NCI-H460 (cell line): Measurements from ENCODE around the gene VSX2. TPM values are rescaled to one million over a fixed set of nuclear protein-coding genes. Genes with fewer than 3 reads are reported as not detected.
"Not testable (repeated sequence)": the region's sequence is repeated elsewhere in the genome, so short reads cannot be mapped to it uniquely, and the experiment has no call there.

Experiments
- DNase-seq: peaks from one replicate; pipeline ENCODE4 v3.0.0-alpha.2; 2016; ENCODE audit warnings: low read depth; ENCODE audit errors: extremely low read depth
- total RNA-seq: library from RNA; depleted of rRNA; stranded (reverse); fragments of >200 nt; shearing (Covaris generic); gene quantifications from 2 replicates; pipeline ENCODE4 v1.2.3, GENCODE V29; 2014

Gene VSX2
- total RNA-seq, 1 experiment from 2014 or later, result not detected

GRCh38 chr14:74257941-74258763 lies 18.9 kb downstream of the VSX2 start:
- no peak for DNase-seq

DNA sequence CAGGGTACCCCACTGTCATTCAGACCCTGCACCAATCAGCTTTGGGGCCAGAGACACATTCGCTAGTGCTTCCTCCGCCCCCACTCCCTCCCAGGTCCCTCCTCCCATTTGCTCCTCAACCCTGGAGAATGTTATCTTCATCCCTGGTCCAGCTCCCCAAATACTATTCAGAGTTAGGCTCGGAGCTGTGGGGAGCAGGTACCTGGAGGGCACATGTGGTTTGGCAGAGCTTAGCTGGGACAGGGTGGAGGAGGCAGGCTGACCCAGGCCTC lies 19.5 kb downstream of the VSX2 start:
- DNase-seq, result no peak

DNA sequence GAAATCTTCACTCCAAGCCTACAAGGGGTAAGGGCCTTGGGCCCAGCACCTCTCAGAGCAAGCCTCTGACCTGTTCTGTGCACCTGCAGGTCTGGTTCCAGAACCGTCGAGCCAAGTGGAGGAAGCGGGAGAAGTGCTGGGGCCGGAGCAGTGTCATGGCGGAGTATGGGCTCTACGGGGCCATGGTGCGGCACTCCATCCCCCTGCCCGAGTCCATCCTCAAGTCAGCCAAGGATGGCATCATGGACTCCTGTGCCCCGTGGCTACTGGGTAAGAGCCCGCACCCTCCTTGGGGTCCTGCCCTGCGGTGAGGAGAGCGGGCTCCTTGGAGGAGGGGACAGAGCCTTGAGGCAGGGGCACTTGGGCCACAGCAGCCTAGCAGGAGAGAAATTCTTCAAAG lies 20.3 kb downstream of the VSX2 start:
- no peak for DNase-seq

GRCh38 chr14:74260525-74261233 lies 21.4 kb downstream of the VSX2 start:
- no peak for DNase-seq

- DNase-seq, result no peak
Measured at GRCh38 chr14:74261288-74261687, 22.0 kb downstream of the VSX2 start.

GRCh38 chr14:74262076-74262475 lies 22.8 kb downstream of the VSX2 start:
- no peak for DNase-seq

- DNase-seq, result no peak
Measured at GRCh38 chr14:74263181-74263580, 23.9 kb downstream of the VSX2 start.

DNA sequence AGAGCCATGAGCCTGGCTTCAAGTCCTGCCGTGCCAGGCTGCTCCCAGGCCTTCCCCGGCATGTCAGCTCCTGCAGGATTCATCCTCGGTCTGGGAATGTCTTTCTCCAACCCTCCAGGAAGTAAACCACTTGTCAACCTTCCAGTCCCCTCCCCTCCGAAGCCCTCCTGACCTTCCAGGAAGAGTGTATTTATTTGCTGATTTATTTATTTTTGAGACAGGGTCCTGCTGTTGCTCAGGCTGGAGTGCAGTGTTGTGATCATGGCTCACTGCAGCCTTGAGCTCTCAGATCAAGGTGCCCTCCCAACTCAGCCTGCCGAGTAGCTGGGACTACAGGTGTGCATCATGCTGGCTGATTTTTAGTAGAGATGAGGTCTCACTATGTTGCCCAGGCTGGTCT lies 24.7 kb downstream of the VSX2 start:
- DNase-seq, result no peak

GRCh38 chr14:74265301-74265965 lies 26.2 kb downstream of the VSX2 start:
- no peak for DNase-seq

GRCh38 chr14:74267588-74267987 lies 28.3 kb downstream of the VSX2 start:
- DNase-seq, result no peak

- not testable (repeated sequence) for DNase-seq
Measured at GRCh38 chr14:74270382-74271177, 31.3 kb downstream of the VSX2 start.

GRCh38 chr14:74271365-74271764 lies 32.1 kb downstream of the VSX2 start:
- no peak for DNase-seq

DNA sequence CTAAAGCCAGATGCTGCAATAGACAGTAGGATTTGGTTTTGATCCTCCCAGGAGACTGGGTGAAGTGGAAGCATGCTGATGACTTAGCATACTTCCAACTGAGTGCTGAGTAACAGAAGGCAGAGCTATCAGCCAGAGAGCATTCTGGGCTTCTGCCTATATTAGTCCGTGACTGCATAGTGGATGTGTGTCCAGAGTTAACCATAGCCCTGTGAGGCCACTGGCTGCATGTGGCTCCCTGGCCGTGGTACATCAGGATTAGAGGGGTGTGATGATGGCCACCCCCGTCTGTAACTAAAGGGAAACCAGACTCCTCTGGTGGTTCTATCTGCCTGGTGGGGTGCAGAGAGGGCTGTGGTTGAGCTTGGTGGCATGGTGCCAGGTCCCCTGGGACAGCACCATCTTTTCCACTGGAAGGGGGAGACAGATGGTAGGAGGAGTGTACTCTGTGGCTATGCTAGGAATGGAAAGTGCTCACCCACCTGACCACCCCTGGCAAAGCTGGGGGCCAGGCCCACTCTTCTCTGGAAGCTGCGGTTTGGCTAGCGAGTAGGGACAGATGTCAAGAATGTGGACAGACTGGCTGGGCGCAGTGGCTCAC lies 36.1 kb downstream of the VSX2 start:
- DNase-seq, result no peak

- DNase-seq, result no peak
Measured at GRCh38 chr14:74278080-74278479, 38.8 kb downstream of the VSX2 start.

- no peak for DNase-seq
Measured at GRCh38 chr14:74281069-74281468, 41.8 kb downstream of the VSX2 start.

DNA sequence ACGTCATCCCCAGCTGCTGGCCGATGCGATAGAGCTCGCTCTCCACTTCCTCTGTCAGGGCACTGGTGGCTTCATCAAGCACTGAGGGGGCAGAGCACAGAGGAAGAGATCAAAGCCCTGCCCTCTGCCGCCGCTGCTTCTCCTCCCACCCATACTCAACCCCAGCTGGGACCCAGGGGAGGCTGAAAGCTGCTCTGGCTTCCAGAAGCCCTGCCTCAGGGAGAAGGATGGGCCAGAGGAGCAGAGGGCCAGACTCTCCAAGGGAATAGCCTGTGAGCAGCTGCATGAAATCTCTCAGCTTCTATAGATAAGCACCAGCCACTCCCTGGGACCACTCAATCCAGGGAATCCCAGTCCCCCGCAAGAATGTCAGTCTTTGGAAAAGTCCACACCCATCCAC lies 47.5 kb downstream of the VSX2 start:
- DNase-seq, result no peak

- DNase-seq, result no peak
Measured at GRCh38 chr14:74289801-74290200, 50.6 kb downstream of the VSX2 start.

DNA sequence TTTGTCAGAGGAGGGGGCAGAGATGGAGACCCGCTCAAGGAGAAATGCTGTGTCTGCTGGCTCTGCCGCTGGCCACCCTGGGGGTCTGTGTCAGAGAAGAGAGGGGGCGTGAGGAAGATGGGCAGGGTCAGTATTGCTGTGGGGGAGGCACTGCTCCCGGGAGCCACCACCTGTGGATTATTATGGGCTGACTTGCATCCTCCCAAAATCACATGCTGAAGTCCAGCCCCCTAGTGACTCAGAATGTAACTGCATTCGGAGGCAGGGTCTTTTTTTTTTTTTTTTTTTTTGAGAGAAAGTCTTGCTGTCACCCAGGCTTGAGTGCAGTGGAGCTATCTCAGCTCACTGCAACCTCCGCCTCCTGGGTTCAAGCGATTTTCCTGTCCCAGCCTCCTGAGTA lies 51.2 kb downstream of the VSX2 start:
- no peak for DNase-seq

GRCh38 chr14:74292061-74292460 lies 52.8 kb downstream of the VSX2 start:
- DNase-seq, result no peak

- no peak for DNase-seq
Measured at GRCh38 chr14:74293606-74294005, 54.4 kb downstream of the VSX2 start.

GRCh38 chr14:74296037-74296467 lies 56.8 kb downstream of the VSX2 start:
- DNase-seq, result no peak
